Ascending aorta (tissue), 2 donors: ENCODE data around the gene RPL27. TPM values are rescaled to one million over a fixed set of nuclear protein-coding genes. Genes with fewer than 3 reads are reported as not detected.

Source experiments
- DNase-seq, 2 donors: peaks; one replicate each; pipeline ENCODE4 v3.0.0-alpha.2; 2019; ENCODE audit warnings: low spot score in 2 of 2
- H3K27ac ChIP-seq, 2 donors: fragments of 200-600 bp; sonication (generic); one replicate each; pipeline ENCODE4 v1.5.1; 2016 to 2017; ENCODE audit warnings: mild to moderate bottlenecking in 1 of 2
- H3K27me3 ChIP-seq: fragments of 200-600 bp; sonication (generic); one replicate; pipeline ENCODE4 v1.5.1; 2017
- H3K36me3 ChIP-seq, 2 donors: fragments of 200-600 bp; sonication (generic); one replicate each; pipeline ENCODE4 v1.5.1; 2016
- H3K4me1 ChIP-seq, 2 donors: fragments of 200-600 bp; sonication (generic); one replicate each; pipeline ENCODE4 v1.5.1; 2016 to 2017; ENCODE audit warnings: mild to moderate bottlenecking in 1 of 2
- H3K4me3 ChIP-seq, 2 donors: fragments of 200-600 bp; sonication (generic); one replicate each; pipeline ENCODE4 v1.5.1; 2016 to 2017; ENCODE audit warnings: mild to moderate bottlenecking in 1 of 2
- H3K9me3 ChIP-seq, 2 donors: fragments of 200-600 bp; sonication (generic); one replicate each; pipeline ENCODE4 v1.5.1; 2016
- CTCF ChIP-seq, 3 experiments: fragments of 200-600 bp in 2 of 3; fragments of 450-650 bp in 1 of 3; sonication (generic) in 2 of 3; IDR thresholded peaks; one replicate each; pipeline ENCODE4 v1.5.1; 2016 to 2019; ENCODE audit warnings: antibody characterized with exemption in 3 of 3, mild to moderate bottlenecking in 1 of 3, moderate library complexity in 1 of 3
- intact Hi-C: fragments of 100-400 bp; cut with DNase I; formaldehyde crosslinking; loops from one replicate; pipeline ENCODE4 v1.15.1; 2023
- total RNA-seq: library from RNA; depleted of rRNA; stranded (reverse); fragments of >200 nt; gene quantifications from one replicate; pipeline ENCODE4 v1.1.0, GENCODE V29; 2016

The RPL27 gene
- total RNA-seq, 1 donor from 2014 or later, result 417 TPM

- TF ChIP-seq CTCF (IDR thresholded peaks at IDR 0.05), result no peak
- Histone ChIP-seq H3K4me1 (peaks cover 0 to 21% of the 10 kb centered on the region in 2 donors), H3K9me3 (no peaks in the 10 kb centered on the region), H3K27ac (peak overlapping the region; percentile 73 to 90), H3K4me3 (peak overlapping the region; percentile 78 to 82), H3K27me3 (no peaks in the 10 kb centered on the region), H3K36me3 (peaks cover 13 to 23% of the 10 kb centered on the region in 2 donors)
- intact Hi-C loops, result loop anchor here (1.0 to 10.0 kb wide), 2 partner anchors 150 to 464 kb away; partner anchors contain the start of genes DHX8 and NBR1
- peak; percentile 39 to 85 for DNase-seq
These were observed 22.8 kb downstream of the RPL27 start for GRCh38 chr17:43020789-43021740.

GRCh38 chr17:43021741-43022512 is 23.7 kb downstream of the RPL27 start, which contains the start of gene VAT1:
TSS of gene VAT1 (minus strand) at chr17:43022385. CDS start at chr17:43022322, 63 bp downstream.
- peaks cover 5 to 14% of the 10 kb centered on the region in 2 donors for H3K36me3 ChIP-seq
- H3K4me3 ChIP-seq, result peak within 1 kb of the TSS; percentile 78 to 82
- peak in 1 of 2 donors; percentile 83 for DNase-seq
- peaks cover 0 to 21% of the 10 kb centered on the region in 2 donors for H3K4me1 ChIP-seq
- no peaks in the 10 kb centered on the region for H3K9me3 ChIP-seq
- no peaks in the 10 kb centered on the region for H3K27me3 ChIP-seq
- TF ChIP-seq CTCF (IDR thresholded peaks at IDR 0.05), result no peak
- H3K27ac ChIP-seq, result peak within 1 kb of the TSS; percentile 73 to 90
- intact Hi-C loops, result loop anchor here (1.0 to 10.0 kb wide), 2 partner anchors 149 to 463 kb away; partner anchors contain the start of genes DHX8 and NBR1

GRCh38 chr17:43024407-43025289 is 26.4 kb downstream of the RPL27 start, which contains the start of gene RND2:
TSS of gene RND2 (plus strand) at chr17:43025231. CDS start at chr17:43025348, 117 bp downstream.
- intact Hi-C loops, result loop anchor here (1.0 to 10.0 kb wide), 7 partner anchors 26 to 460 kb away; partner anchors contain the start of genes BRCA1, DHX8, RPL27 and TMEM106A
- DNase-seq, result peak; percentile 77 to 95
- TF ChIP-seq CTCF (IDR thresholded peaks at IDR 0.05), result peak; percentile 74 to 89 (median 82)
- peak within 1 kb of the TSS; percentile 64 to 76 for H3K27ac ChIP-seq
- peak within 1 kb of the TSS; percentile 50 to 76 for H3K4me3 ChIP-seq
- H3K9me3 ChIP-seq, result no peaks in the 10 kb centered on the region
- no peaks in the 10 kb centered on the region for H3K36me3 ChIP-seq
- peaks cover 0 to 21% of the 10 kb centered on the region in 2 donors for H3K4me1 ChIP-seq
- no peaks in the 10 kb centered on the region for H3K27me3 ChIP-seq

- no peaks in the 10 kb centered on the region for H3K27me3 ChIP-seq
- H3K9me3 ChIP-seq, result no peaks in the 10 kb centered on the region
- TF ChIP-seq CTCF (IDR thresholded peaks at IDR 0.05), result no peak
- peaks cover 0 to 14% of the 10 kb centered on the region in 2 donors for H3K4me1 ChIP-seq
- no peaks in the 10 kb centered on the region for H3K36me3 ChIP-seq
- DNase-seq, result no peak
- peak overlapping the region; percentile 8 to 52 for H3K27ac ChIP-seq
- intact Hi-C loops, result loop anchor here (1.0 to 10.0 kb wide), 6 partner anchors 26 to 460 kb away; partner anchors contain the start of genes BRCA1, DHX8, RPL27 and TMEM106A
- peak overlapping the region; percentile 50 to 76 for H3K4me3 ChIP-seq
These were observed 27.1 kb downstream of the RPL27 start for GRCh38 chr17:43025290-43025657.
